OCI-LY3 (cell line): ENCODE results near the gene RAPGEF2.

ENCODE experiments used
- CTCF ChIP-seq: fragments of 200-600, 300-600 bp; sonication (generic); IDR thresholded peaks from 2 replicates; pipeline ENCODE4 v1.5.1; 2014; ENCODE audit warnings: antibody characterized with exemption, low read length, low read depth
- EZH2phosphoT487 ChIP-seq: fragments of 200-600 bp; shearing (Covaris generic); IDR thresholded peaks from 2 replicates; pipeline ENCODE4 v1.6.1; 2018; ENCODE audit warnings: antibody characterized with exemption, mixed run types, low read depth

GRCh38 chr4:159150821-159151390, 48.0 kb downstream of the RAPGEF2 start:
- TF ChIP-seq CTCF: no peak
- TF ChIP-seq EZH2phosphoT487: no peak
